Osteocyte (in vitro differentiated cells): ENCODE data around the gene OPA3. TPM values are rescaled to one million over a fixed set of nuclear protein-coding genes. Genes with fewer than 3 reads are reported as not detected.

Experiments
- DNase-seq: peaks from one replicate; pipeline ENCODE4 v3.0.0; 2021; ENCODE audit warnings: mixed read lengths; ENCODE audit not compliant: unreplicated experiment; ENCODE audit errors: extremely low spot score
- H3K27ac Mint-ChIP-seq: one replicate; pipeline ENCODE4 v1.8.0; 2021; ENCODE audit warnings: mild to moderate bottlenecking, mixed read lengths; ENCODE audit not compliant: unreplicated experiment
- H3K27me3 Mint-ChIP-seq: one replicate; pipeline ENCODE4 v1.8.0; 2021; ENCODE audit warnings: mixed read lengths; ENCODE audit not compliant: unreplicated experiment
- H3K36me3 Mint-ChIP-seq: one replicate; pipeline ENCODE4 v1.8.0; 2021; ENCODE audit warnings: mixed read lengths; ENCODE audit not compliant: unreplicated experiment
- H3K4me1 Mint-ChIP-seq: one replicate; pipeline ENCODE4 v1.8.0; 2021; ENCODE audit warnings: mixed read lengths; ENCODE audit not compliant: unreplicated experiment
- H3K4me3 Mint-ChIP-seq: one replicate; pipeline ENCODE4 v1.8.0; 2021; ENCODE audit warnings: mild to moderate bottlenecking, moderate library complexity, mixed read lengths; ENCODE audit not compliant: unreplicated experiment
- H3K9me3 Mint-ChIP-seq: one replicate; pipeline ENCODE4 v1.8.0; 2021; ENCODE audit warnings: mixed read lengths; ENCODE audit not compliant: unreplicated experiment
- total RNA-seq: library from RNA; stranded (reverse); gene quantifications from 2 replicates; pipeline ENCODE4 v1.2.1, GENCODE V29; 2021
- TF ChIP-seq, protein P1 (sequence below): fragments of 200-600 bp; sonication (generic); IDR thresholded peaks from 2 replicates; pipeline ENCODE4 v1.5.0; 2021; ENCODE audit warnings: antibody characterized with exemption, mild to moderate bottlenecking, moderate library complexity

OPA3 gene
- total RNA-seq, 1 donor from 2014 or later, result 16.8 TPM

DNA sequence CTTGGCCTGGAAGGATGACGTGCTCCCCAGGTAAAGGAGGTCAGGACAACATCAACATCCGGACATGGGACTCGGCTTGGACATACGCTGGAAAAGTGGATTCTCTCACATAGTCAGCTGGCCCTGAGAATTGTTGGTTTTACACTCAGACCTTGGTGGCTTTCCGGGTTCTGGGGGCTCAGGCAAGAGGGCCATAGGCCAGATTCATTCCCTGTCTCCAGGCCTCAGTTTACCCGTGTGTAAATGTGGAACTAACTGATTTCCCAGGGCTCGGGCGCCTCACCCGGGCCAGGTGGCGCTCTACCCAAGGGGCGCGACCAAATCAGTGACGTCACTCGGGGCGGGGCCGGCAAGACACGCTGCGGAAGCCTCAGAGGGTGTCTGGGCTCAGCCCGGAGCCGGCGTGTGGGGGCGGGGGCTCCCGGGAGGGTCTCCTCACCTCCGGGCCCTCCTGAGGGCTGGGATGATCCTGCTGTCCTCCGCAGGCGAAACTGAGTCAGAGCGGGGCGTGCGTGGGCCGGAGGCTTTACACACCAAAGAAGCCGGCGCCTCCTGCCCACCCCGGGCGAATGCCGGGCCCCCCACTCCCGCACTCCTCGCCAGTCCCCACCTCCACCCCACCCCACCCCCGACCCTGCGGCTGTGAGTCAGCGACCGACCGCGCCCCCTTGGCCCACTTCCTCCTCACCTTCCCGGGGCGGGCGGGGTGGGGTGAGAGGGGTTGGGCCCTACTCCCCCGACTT lies 78.2 kb downstream of the OPA3 start:
- H3K27ac Mint-ChIP-seq, result peak overlapping the region; percentile 90
- peaks cover 26% of the 10 kb centered on the region for H3K4me1 Mint-ChIP-seq
- TF ChIP-seq, protein P1, sequence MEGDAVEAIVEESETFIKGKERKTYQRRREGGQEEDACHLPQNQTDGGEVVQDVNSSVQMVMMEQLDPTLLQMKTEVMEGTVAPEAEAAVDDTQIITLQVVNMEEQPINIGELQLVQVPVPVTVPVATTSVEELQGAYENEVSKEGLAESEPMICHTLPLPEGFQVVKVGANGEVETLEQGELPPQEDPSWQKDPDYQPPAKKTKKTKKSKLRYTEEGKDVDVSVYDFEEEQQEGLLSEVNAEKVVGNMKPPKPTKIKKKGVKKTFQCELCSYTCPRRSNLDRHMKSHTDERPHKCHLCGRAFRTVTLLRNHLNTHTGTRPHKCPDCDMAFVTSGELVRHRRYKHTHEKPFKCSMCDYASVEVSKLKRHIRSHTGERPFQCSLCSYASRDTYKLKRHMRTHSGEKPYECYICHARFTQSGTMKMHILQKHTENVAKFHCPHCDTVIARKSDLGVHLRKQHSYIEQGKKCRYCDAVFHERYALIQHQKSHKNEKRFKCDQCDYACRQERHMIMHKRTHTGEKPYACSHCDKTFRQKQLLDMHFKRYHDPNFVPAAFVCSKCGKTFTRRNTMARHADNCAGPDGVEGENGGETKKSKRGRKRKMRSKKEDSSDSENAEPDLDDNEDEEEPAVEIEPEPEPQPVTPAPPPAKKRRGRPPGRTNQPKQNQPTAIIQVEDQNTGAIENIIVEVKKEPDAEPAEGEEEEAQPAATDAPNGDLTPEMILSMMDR, result peak; percentile 59
- no peaks in the 10 kb centered on the region for H3K9me3 Mint-ChIP-seq
- H3K4me3 Mint-ChIP-seq, result peak overlapping the region; percentile 88
- H3K36me3 Mint-ChIP-seq, result no peaks in the 10 kb centered on the region
- H3K27me3 Mint-ChIP-seq, result peaks cover under 1% of the 10 kb centered on the region
- DNase-seq, result peak; percentile 96

DNA sequence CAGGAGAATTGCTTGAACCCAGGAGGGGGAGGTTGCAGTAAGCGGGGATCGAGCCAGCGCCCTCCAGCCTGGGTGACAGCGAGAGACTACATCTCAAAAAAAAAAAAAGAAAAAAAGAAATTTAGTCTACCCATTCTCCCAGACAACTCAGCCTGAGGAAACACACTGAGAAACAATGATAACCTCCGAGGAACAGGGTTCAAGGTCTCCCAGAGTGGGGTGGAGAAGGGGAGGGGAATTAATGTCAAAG lies 78.7 kb downstream of the OPA3 start:
- TF ChIP-seq, protein P1, result no peak
- H3K27ac Mint-ChIP-seq, result peak overlapping the region; percentile 83
- no peaks in the 10 kb centered on the region for H3K36me3 Mint-ChIP-seq
- H3K9me3 Mint-ChIP-seq, result no peaks in the 10 kb centered on the region
- peak overlapping the region; percentile 88 for H3K4me3 Mint-ChIP-seq
- peaks cover 23% of the 10 kb centered on the region for H3K4me1 Mint-ChIP-seq
- H3K27me3 Mint-ChIP-seq, result peaks cover 4% of the 10 kb centered on the region
- DNase-seq, result no peak

DNA sequence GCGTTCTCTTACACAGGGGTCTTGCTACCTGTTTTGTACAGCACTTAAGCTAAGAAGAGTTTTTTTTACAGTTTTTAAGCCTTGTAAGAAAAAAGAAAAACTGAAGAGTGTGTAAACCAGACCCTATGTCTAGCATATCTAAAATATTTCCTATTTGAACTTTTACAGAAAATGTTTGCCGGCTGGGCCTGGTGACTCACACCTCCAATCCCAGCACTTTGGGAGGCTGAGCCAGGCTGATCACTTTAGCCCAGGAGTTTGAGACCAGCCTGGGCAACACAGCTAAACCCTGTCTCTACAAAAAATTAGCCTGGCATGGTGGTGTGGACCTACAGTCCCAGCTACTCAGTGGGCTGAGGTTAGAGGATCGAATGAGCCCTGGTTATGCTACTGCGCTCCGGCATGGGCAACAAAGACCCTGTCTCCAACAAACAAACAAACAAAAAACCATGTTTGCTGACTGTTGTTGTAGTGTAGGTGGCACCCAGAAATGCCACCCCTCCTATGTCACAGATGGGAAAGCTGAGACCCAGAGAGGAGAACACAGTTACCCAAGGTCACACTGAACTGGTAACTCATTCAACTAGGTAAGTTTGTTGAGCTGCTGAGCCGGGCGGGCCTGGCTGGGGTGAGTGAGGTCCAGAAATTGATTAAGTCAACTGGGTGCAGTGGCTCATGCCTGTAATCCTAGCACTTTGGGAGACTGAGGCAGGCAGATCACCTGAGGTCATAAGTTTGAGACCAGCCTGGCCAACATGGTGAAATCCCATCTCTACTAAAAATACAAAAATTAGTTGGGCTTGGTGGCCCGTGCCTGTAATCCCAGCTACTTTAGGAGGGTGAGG lies 79.2 kb downstream of the OPA3 start:
- no peak for DNase-seq
- Mint-ChIP-seq H3K4me1 (peaks cover 21% of the 10 kb centered on the region), H3K27ac (peak overlapping the region; percentile 83), H3K36me3 (no peaks in the 10 kb centered on the region), H3K4me3 (peak overlapping the region; percentile 51), H3K27me3 (peaks cover 4% of the 10 kb centered on the region), H3K9me3 (no peaks in the 10 kb centered on the region)
- TF ChIP-seq, protein P1, result no peak

DNA sequence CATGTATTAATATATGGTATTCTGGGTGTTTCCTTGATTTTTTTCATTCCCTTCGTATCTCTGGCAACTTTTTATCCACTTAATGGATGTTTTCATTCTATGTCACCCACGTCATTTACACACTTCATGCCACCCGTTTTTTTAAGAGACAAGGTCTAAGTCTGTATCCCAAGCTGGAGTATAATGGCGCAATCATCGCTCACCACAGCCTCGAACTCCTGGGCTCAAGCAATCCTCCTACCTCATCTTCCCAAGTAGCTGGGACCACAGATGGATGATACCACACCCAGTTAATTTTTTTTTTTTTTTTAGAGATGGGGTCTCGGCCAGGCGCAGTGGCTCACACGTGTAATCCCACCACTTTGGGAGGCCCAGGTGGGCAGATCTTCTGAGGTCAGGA lies 80.7 kb downstream of the OPA3 start:
- Mint-ChIP-seq H3K4me1 (peaks cover 15% of the 10 kb centered on the region), H3K27ac (no peak overlapping the region), H3K36me3 (no peaks in the 10 kb centered on the region), H3K27me3 (peaks cover 13% of the 10 kb centered on the region), H3K9me3 (no peaks in the 10 kb centered on the region), H3K4me3 (no peak overlapping the region)
- TF ChIP-seq, protein P1, result no peak
- DNase-seq, result no peak

DNA sequence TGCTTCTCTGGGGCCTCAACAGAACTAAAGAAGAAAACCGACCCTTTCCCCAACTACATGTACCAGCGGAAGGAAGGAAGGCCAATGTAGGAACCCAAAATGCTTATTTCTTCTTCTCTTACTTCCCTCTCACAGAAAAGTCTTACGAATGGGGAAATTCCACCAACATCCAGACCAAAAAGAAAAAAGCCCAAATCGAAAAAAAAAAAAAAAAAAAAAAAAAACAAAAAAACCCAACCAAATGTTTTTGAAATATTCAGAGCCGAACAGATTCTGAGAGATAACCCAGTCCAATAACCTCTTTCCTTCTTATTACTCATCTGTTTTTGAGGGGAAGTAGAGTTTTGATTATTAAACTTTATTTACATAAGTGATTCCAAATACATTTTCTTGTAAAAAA lies 82.5 kb downstream of the OPA3 start:
- H3K27ac Mint-ChIP-seq, result no peak overlapping the region
- TF ChIP-seq, protein P1, result no peak

More for the DNA sequence above, 82.5 kb downstream of the OPA3 start:
- Mint-ChIP-seq H3K9me3 (no peaks in the 10 kb centered on the region), H3K4me1 (peaks cover 22% of the 10 kb centered on the region), H3K36me3 (no peaks in the 10 kb centered on the region), H3K27me3 (peaks cover 23% of the 10 kb centered on the region), H3K4me3 (no peak overlapping the region)
- no peak for DNase-seq
